Keratinocyte (primary cell): ENCODE data around the gene SASH1. TPM values are rescaled to one million over a fixed set of nuclear protein-coding genes. Genes with fewer than 3 reads are reported as not detected.

Experiments
- DNase-seq: peaks from one replicate; pipeline ENCODE4 v3.0.0-alpha.2; 2011; ENCODE audit warnings: low read depth, missing footprints, low spot score
- FAIRE-seq: peaks from 2 replicates; lab custom pipeline; 2011; peaks lifted over from hg19 to GRCh38; lab: Jason Lieb, UNC
- H2AFZ ChIP-seq: 2 replicates; pipeline ENCODE4 v1.6.0; 2012; ENCODE audit warnings: low read length, control low read depth, inconsistent platforms; ENCODE audit not compliant: control insufficient read depth
- H3K27ac ChIP-seq: 2 replicates; pipeline ENCODE4 v1.5.1; 2011; ENCODE audit warnings: low read length; ENCODE audit not compliant: control insufficient read depth, insufficient read depth
- H3K27me3 ChIP-seq: 3 replicates; pipeline ENCODE4 v1.6.0; 2011; ENCODE audit warnings: low read length; ENCODE audit not compliant: control insufficient read depth, insufficient read depth; ENCODE audit errors: extremely low read depth
- H3K36me3 ChIP-seq, 2 experiments: 2 replicates in 1 of 2; 3 replicates in 1 of 2; pipeline ENCODE4 v1.5.1; 2011; ENCODE audit warnings: low read length in 2 of 2, mild to moderate bottlenecking in 1 of 2; ENCODE audit not compliant: control insufficient read depth in 2 of 2, insufficient read depth in 2 of 2; ENCODE audit errors: extremely low read depth in 1 of 2
- H3K4me1 ChIP-seq: 3 replicates; pipeline ENCODE4 v1.5.1; 2011; ENCODE audit warnings: low read length; ENCODE audit not compliant: control insufficient read depth, insufficient read depth; ENCODE audit errors: extremely low read depth
- H3K4me2 ChIP-seq: 3 replicates; pipeline ENCODE4 v1.6.0; 2011; ENCODE audit warnings: low read depth, low read length; ENCODE audit not compliant: control insufficient read depth, insufficient read depth; ENCODE audit errors: extremely low read depth
- H3K4me3 ChIP-seq, 3 experiments: fragments of 200-600 bp in 1 of 3; sonication (generic) in 1 of 3; 2 replicates in 2 of 3; 3 replicates in 1 of 3; pipeline ENCODE4 v1.5.1; 2011 to 2016; ENCODE audit warnings: low read length in 3 of 3, mild to moderate bottlenecking in 3 of 3, control low read depth in 2 of 3, inconsistent platforms in 1 of 3, low read depth in 1 of 3, mixed read lengths in 1 of 3, mixed run types in 1 of 3, moderate library complexity in 1 of 3; ENCODE audit not compliant: control insufficient read depth in 2 of 3, insufficient read depth in 2 of 3; ENCODE audit errors: extremely low read depth in 1 of 3
- H3K79me2 ChIP-seq: 2 replicates; pipeline ENCODE4 v1.6.0; 2012; ENCODE audit warnings: low read length; ENCODE audit not compliant: control insufficient read depth, insufficient read depth
- H3K9ac ChIP-seq: 3 replicates; pipeline ENCODE4 v1.6.0; 2011; ENCODE audit warnings: low read length; ENCODE audit not compliant: control insufficient read depth, insufficient read depth; ENCODE audit errors: extremely low read depth
- H3K9me1 ChIP-seq: 3 replicates; pipeline ENCODE4 v1.6.0; 2011; ENCODE audit warnings: low read length; ENCODE audit not compliant: control insufficient read depth, insufficient read depth; ENCODE audit errors: extremely low read depth
- H3K9me3 ChIP-seq: 2 replicates; pipeline ENCODE4 v1.5.1; 2012; ENCODE audit warnings: low read depth, low read length; ENCODE audit not compliant: control insufficient read depth
- H4K20me1 ChIP-seq: 3 replicates; pipeline ENCODE4 v1.6.0; 2011; ENCODE audit warnings: low read length; ENCODE audit not compliant: control insufficient read depth, insufficient read depth; ENCODE audit errors: extremely low read depth
- EZH2 ChIP-seq: IDR thresholded peaks from one replicate; pipeline ENCODE4 v1.6.1; 2012; ENCODE audit warnings: inconsistent platforms, mild to moderate bottlenecking, low read length, moderate library complexity
- dilution Hi-C: fragments of 300-500 bp; cut with MboI; formaldehyde crosslinking; loops from one replicate; pipeline ENCODE4 v1.7.0; 2020; ENCODE audit warnings: low sequenced_read_pairs; ENCODE audit not compliant: extremely low pct_ligation_motif_present
- polyA plus RNA-seq, 5 experiments: library from polyadenylated mRNA; depleted of rRNA in 3 of 5; stranded (reverse) in 3 of 5; stranded (forward) in 1 of 5; unstranded in 1 of 5; fragments of >200 nt; gene quantifications; 1 replicate in 1 of 5; 2 replicates in 3 of 5; 3 replicates in 1 of 5; pipeline versions ENCODE4 v1.2.1 to v1.2.3, GENCODE V29; 2011 to 2012; ENCODE audit warnings: missing spikeins in 2 of 5, low read depth in 1 of 5, low replicate concordance in 1 of 5
- TF ChIP-seq, protein P1 (sequence below), 3 experiments: IDR thresholded peaks in 1 of 3; conservative IDR thresholded peaks in 1 of 3; optimal IDR thresholded peaks in 1 of 3; 2 replicates in 2 of 3; 3 replicates in 1 of 3; pipeline versions ENCODE3 to v1.5.1; 2011; ENCODE audit warnings: low read length in 3 of 3, mild to moderate bottlenecking in 3 of 3, moderate library complexity in 2 of 3, control low read depth in 1 of 3, inconsistent platforms in 1 of 3; ENCODE audit not compliant: insufficient read depth in 2 of 3; ENCODE audit errors: extremely low read depth in 1 of 3

Gene SASH1
- polyA plus RNA-seq, 1 donor (not counting 4 experiments of a cell fraction or from before 2014, with no cell fraction given) = 4.4 TPM

GRCh38 chr6:148345578-148345977, 2.9 kb downstream of the SASH1 start:
- no peak overlapping the region for H2AFZ ChIP-seq
- no peak overlapping the region for H3K9ac ChIP-seq
- H3K4me2 ChIP-seq = no peak overlapping the region
- no peaks in the 10 kb centered on the region for H3K36me3 ChIP-seq
- no peaks in the 10 kb centered on the region for H3K9me1 ChIP-seq
- H3K27me3 ChIP-seq = no peaks in the 10 kb centered on the region
- no peaks in the 10 kb centered on the region for H3K9me3 ChIP-seq
- H3K4me1 ChIP-seq = peaks cover 36% of the 10 kb centered on the region
- H4K20me1 ChIP-seq = no peaks in the 10 kb centered on the region
- H3K79me2 ChIP-seq = no peaks in the 10 kb centered on the region
- dilution Hi-C loops = no loop called here
- FAIRE-seq (no peak), DNase-seq (no peak)
- no peak overlapping the region for H3K27ac ChIP-seq
- TF ChIP-seq EZH2 = no peak
- TF ChIP-seq, protein P1, sequence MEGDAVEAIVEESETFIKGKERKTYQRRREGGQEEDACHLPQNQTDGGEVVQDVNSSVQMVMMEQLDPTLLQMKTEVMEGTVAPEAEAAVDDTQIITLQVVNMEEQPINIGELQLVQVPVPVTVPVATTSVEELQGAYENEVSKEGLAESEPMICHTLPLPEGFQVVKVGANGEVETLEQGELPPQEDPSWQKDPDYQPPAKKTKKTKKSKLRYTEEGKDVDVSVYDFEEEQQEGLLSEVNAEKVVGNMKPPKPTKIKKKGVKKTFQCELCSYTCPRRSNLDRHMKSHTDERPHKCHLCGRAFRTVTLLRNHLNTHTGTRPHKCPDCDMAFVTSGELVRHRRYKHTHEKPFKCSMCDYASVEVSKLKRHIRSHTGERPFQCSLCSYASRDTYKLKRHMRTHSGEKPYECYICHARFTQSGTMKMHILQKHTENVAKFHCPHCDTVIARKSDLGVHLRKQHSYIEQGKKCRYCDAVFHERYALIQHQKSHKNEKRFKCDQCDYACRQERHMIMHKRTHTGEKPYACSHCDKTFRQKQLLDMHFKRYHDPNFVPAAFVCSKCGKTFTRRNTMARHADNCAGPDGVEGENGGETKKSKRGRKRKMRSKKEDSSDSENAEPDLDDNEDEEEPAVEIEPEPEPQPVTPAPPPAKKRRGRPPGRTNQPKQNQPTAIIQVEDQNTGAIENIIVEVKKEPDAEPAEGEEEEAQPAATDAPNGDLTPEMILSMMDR (optimal IDR thresholded peaks at IDR 0.05 in 1 of 3, IDR thresholded peaks at IDR 0.05 in 1 of 3, conservative IDR thresholded peaks at IDR 0.05 in 1 of 3; ENCODE audit: extremely low read depth in 1 of 3, insufficient read depth in 2 of 3, low read length in 3 of 3) = no peak
- H3K4me3 ChIP-seq = no peak overlapping the region

- H3K79me2 ChIP-seq = no peaks in the 10 kb centered on the region
- H3K27ac ChIP-seq = no peak overlapping the region
- H3K4me2 ChIP-seq = no peak overlapping the region
- DNase-seq (no peak), FAIRE-seq (no peak)
- no peak overlapping the region for H3K4me3 ChIP-seq
- dilution Hi-C loops = no loop called here
- H3K27me3 ChIP-seq = no peaks in the 10 kb centered on the region
- no peak overlapping the region for H2AFZ ChIP-seq
- TF ChIP-seq, protein P1 (optimal IDR thresholded peaks at IDR 0.05 in 1 of 3, IDR thresholded peaks at IDR 0.05 in 1 of 3, conservative IDR thresholded peaks at IDR 0.05 in 1 of 3; ENCODE audit: extremely low read depth in 1 of 3, insufficient read depth in 2 of 3, low read length in 3 of 3) = no peak
- no peak for TF ChIP-seq EZH2
- no peaks in the 10 kb centered on the region for H3K9me3 ChIP-seq
- peaks cover 30% of the 10 kb centered on the region for H3K4me1 ChIP-seq
- no peaks in the 10 kb centered on the region for H4K20me1 ChIP-seq
- H3K9ac ChIP-seq = no peak overlapping the region
- no peaks in the 10 kb centered on the region for H3K36me3 ChIP-seq
- no peaks in the 10 kb centered on the region for H3K9me1 ChIP-seq
Observed at GRCh38 chr6:148346681-148347440, 4.2 kb downstream of the SASH1 start.
